ENCODE data around the gene ATR.

ATR gene

DNA sequence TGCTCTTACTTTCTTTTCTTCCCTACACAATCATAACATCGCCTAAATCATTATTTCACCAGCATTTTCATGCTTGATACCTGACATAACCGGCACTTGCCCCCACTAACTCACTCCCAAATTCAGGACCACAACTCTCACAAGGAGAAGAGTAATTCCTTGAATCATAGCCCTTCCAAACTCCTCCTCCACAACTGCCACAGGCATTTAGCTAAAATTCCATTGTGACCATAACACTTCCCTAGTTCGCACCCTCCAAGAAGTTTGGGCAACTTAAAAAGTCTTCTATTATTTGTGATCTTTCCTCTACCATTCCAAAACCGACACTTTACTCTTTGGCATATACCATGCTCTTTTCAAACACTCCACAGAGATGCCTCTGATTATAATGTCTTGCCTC is 71.3 kb downstream of the ATR start:
- no peak for DNase-seq

DNA sequence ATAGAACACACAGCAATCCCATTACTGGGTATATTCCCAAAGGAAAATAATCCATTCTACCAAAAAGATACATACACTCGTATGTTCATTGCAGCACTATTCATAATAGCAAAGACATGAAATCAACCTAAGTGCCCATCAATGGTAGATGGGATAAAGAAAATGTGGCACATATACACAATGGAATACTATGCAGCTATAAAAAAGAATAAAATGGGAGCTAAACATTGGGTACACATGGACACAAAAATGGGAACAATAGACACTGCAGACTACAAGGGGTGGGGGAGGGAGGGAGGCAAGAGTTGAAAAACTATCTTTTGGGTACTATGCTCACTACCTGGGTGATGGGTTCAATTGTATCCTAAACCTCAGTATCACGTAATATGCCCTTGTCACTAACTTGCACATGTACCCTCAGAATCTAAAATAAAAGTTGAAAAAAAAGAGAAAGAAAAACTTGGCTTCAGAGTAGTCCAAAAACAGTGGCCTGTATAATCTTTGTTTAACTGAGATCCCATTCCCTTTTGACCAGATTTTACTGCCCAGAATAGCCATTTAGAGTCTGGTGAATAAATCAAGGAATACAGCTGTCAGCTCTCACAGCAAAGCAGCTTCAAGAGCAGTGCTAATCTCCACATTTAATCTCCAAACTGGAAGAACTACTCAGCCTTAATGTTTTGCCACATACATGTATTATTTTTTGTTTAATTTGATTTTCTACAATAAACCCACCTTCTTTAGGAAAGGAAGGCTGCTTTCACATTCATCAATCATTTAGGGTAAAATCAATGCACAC is 76.1 kb downstream of the ATR start:
- DNase-seq, result no peak

DNA sequence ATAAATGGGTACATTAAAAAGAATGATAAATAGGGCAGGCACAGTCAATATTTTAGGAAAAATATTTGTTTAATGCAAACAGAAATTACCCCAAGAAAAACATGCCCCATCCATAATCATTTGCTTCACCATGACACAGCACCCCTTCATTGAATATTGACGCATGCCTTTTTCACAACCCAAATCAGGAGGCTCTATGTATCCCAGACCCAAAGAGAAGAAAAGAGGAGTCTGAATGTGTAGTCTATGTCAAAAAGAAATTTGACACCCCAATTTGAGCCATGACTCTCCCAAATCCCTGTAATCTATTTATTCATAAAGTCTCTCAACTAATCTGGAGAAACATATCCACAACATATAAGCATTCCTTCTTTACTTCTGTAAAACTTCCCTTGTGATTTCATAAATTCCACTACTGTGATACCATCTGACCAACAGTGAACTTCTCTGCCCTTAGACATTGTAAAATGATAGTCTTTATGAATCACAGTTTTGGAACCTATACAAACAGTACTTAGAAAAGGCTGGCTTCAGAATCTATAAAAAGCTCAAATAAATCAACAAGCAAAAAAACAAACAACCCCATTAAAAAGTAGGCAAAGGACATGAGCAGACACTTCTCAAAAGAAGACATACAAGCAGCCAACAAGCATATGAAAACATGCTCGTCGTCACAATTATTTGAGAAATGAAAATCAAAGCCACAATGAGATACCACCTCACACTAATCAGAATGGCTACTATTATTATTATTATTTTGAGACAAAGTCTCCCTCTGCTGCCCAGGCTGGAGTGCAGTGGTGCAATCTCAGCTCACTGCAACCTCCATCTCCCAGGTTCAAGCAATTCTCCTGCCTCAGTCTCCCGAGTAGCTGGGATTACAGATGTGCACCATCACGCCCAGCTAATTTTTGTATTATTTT is 77.3 kb downstream of the ATR start:
- no peak for DNase-seq

DNA sequence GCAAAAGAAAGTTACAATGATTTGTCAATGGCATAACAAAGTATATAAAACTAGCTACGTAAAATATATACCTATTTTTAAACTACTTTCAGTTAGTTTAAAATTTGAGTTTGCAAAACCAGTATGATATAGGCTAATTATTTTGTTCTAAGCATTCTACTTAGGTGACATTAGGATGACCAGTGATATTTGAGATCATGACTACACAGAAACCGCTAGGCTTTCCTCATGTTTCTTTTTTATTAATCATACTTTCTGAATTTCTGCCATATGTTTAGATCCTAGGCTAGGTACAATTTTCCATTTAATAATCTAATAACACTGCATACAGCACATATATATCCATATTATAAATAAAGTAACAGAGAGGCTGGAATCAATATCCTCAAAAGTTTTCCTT is 78.3 kb downstream of the ATR start:
- DNase-seq, result no peak

DNA sequence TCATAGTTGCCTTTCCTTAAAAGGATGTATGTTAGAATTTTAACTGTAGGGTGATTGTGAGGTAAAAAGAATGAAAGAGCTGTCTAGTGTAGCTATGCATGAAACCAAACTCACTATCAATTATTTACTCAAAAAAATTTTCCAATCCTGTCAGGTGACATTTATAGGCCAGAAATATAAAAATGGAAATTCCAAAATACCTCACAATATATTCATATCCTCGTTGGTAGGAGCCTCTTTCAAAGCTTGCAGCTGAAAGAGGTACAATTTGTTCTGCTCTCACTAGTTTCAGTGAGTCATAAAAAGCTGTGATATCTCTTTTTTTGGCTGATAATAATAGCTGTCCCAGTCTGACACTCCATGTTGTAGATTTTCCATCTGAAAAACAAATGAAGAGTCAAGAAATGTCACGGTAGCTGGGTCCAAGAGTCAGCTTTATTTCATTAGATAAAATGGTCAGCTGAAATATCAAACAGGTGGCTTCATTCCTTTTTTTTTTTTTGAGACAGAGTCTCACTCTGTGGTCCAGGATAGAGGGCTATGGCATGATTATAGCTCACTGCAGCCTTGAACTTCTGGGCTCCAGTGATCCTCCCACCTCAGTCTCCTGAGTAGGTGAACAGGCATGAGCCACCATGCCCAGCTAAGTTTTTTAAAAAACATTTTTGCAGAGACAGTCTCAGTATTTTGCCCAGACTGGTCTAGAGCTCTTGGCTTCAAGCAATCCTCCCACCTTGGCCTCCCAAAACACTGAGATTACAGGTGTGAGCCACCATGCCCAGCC is 79.9 kb downstream of the ATR start:
- no peak for DNase-seq

DNA sequence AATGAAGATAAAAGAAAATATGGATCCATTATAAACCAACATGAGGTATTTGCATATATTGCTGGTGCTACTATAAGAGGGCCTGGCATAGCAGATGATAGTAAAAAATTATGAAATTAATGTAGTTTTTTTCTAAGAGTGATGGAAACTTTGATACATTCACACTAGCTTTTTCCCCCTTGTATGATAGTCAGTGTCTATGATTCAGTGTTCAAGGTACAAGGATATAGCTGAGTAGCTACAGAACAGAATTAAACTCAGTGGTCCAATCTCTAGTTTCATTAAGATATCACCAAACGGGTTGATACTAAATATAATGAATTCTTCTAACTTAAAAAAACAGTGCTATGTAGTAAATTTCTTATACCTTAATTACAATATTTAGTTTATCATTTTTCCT is 80.8 kb downstream of the ATR start:
- DNase-seq, result no peak

DNA sequence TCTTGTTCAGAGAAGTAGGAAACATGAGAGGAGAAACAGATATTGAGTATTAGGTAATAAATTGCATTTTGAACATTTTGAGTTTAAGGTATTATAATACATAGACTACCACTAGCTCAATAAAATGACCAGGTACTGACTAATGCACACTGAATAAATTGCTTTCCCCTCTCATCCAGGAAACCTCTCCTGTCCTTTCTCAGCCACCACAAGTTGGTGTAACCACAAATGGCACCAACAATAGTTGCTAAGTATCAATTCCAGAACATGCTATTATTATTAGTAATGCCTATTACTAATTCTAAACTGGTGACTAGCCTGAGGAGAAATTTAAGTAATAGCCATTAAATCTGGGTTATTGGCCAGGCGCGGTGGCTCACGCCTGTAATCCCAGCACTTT is 83.4 kb downstream of the ATR start:
- DNase-seq, result no peak

DNA sequence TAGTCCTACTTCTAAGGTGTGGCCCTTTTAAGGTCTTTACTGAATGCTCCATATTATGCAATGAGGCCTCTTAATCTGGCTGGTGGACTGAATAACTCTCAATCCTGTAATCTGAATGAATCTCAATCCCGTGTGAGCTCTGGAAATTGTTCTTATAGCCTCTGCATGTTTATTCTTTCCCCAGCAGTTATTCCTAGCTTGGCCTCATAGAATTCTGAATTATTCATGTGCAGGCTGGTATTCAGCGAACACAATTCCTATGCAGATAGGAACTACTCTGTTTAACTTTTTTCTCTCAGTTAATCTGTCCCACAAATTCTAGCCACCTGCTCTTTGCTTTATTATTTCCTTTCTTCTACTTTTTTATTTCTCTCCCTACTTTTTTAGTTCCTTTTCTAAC is 86.3 kb downstream of the ATR start:
- DNase-seq, result no peak

DNA sequence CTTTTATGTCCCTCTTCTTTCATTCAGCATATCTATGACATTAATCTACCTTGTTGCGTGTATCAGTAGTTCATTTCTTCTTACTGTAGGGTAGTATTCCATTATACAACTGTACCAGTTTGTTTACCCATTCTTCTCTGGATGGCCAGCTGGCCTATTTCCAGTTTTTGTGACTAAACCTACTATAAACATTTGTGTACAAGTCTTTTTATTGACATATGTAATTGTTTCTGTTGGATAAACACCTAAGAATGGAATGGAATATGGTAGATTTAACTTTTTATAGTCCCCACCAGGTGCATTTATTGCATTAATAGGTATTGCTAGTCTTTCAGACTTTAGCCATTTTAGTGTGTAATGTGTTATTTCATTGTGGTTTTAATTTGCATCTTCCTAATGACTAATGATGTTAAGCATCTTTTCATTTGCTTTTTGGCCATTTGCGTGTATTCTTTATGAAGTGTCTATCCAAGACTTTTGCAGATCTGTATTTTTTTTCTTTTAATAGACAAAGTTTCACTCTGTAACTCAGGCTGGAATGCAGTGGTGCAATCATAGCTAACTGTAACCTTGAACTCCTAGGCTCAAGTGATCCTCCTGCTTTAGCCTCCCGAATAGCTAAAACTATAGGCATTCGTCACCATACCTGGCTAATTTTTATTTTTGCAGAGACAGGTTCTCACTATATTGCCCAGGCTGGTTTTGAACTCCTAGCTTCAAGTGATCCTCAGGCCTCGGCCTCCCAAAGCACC is 88.8 kb downstream of the ATR start:
- DNase-seq, result no peak

DNA sequence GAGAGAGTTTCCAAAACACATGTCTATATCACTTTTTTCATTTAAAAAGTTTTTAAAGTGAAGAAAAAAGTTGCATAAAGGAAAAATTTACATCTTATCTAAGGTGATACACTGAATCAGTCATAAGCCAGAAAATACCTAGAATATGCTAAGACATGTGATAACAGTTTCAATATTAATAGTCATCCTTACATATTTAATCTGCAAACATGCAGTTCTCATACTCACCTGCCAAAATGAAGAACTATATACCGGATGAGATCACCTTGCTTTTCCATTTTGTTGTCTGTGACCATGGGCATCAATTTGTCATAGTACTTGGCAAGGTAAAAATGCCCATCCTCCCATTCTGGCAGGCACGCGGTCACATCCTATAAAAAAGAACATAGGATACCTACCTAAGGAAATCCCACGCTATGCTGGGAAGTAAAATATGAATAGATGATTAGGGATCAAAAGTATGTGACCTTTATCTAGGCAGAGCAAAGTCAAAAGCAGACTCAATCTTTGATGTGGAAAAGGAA is 93.6 kb downstream of the ATR start:
- no peak for DNase-seq

DNA sequence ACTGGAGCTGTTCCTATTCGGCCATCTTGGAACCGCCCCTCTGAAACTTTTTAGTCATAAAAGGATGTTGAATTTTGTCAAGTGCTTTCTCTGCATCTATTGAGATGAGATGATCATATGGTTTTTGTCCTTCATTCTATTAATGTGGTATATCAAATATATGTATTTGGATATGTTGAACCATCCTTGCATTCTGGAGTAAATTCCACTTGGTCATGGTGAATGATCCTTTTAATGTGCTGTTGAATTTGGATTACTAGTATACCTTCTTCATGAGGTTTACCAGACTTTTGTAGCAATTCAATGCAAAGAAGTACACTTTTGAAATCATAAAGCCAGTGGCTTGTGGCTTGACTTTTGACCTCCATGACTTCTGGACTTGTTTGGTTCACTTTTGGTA is 97.3 kb downstream of the ATR start:
- no peak for DNase-seq

DNA sequence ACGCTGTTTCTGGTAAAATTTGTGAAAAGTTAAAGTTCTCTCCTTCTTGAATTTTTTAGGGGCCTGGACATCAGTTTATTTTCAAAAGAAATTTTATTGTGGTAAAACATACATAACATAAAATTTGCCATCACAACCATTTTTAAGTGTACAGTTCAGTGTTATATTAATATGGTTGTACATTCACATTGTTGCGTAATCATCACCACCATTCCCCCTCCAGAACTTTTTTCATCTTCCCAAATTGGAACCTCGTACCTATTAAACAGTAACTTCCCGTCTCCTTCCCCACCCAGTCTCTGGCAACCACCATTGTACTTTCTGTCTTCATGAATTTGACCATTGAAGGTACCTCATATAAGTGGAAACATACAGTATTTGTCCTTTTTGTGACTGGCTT is 107.7 kb downstream of the ATR start:
- no peak for DNase-seq

DNA sequence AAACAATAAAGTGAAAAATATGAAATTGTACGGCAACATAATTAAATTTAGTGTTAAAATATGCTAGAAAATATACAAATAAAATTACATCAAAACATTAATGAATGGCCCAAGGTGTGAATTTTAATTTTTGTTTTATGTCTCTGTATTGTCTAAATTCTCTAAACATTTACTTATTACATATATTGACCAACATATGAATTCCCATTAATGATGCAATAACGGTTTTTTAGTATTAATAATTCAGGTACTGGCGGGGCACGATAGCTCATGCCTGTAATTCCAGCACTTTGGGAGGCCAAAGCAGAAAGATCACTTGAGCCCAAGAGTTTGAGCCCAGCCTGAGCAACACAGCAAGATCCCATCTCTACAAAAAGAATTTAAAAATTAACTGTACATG is 110.1 kb downstream of the ATR start:
- no peak for DNase-seq

DNA sequence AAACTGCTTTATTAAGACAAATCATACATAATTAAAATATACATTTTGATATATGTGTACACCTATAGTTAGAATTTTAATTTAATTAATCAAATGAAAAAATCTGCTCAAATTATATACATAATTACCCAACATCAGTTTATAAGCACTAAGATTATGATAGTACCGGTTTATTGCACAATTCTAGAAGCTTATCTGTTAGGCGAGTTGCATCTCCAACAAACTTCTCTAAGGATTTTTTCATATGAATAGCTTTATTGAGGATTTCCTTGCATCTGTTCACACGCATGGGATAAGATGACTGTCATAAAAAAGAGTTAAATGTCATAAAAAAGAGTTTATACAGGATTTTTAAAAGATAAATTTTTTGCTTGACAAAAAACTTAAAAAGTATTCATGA is 110.8 kb downstream of the ATR start:
- no peak for DNase-seq

DNA sequence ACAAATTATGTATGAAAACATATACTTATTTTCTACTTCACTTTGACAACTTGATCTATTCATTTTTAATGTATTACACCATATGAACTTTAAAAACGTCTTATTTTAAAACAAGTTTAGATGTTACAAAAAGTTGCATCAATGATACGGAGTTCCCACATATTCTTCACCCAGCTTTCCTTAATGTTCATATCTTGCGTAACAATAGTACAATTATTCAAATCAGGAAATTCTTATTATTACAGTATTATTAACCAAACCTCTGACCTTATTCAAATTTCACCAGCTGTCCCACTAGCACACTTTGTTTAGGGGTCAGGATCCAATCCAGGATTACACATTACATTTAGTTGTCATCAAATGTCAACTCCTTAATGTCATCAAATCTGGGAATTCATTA is 117.8 kb downstream of the ATR start:
- DNase-seq, result no peak

DNA sequence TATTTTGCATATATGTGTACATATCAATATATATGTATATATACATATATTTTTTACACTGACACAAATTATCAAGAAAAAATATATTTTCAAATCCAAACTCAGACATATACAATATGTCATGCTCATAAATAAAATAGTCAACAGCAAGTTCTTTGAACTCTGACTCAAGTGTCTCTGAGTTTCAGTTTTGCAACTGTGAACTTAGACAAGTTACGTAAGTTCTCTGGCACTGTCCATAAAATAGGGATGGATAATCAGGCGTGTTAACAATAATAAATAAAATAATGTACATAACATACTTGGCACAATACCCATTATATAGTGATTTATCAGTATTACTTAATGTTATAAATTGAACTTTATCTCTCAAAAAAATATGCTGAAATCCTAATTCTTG is 118.6 kb downstream of the ATR start:
- no peak for DNase-seq

DNA sequence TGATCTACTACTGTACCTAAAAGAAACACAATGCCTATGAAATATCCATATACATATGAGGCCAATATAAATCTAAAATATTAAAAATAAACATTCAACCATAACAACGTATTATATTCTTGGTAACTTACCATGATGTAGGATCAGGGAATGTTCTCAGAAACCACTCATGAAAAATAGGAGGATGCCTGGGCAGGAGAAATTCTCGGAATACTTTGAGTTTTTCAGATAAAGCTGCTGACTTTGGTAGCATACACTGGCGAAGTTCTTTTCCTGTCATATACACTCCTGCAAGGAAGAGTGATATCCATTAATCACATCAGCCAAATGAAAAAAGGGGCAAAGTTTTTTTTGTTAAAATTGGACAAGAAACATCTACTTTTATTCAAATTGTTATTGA is 119.4 kb downstream of the ATR start:
- DNase-seq, result no peak

DNA sequence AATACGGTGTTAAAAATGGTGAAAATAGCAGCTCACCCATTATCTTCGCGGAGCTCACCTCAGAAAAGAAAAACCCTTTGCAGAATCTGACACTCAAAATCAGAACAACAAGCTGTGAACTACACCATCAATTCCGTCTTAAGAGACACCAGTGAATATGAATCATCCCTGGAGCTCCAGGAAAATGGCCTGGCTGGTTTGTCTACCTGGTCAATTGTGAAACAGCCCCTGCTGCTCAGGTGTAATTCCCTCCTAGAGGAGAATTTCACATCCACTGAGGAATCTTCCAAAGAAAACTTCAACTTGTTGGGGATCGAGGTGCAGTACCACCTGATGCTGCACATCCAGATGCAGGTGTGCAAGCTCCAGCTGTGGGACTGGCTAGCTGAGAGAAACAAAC is 127.7 kb downstream of the ATR start:
- no peak for DNase-seq

DNA sequence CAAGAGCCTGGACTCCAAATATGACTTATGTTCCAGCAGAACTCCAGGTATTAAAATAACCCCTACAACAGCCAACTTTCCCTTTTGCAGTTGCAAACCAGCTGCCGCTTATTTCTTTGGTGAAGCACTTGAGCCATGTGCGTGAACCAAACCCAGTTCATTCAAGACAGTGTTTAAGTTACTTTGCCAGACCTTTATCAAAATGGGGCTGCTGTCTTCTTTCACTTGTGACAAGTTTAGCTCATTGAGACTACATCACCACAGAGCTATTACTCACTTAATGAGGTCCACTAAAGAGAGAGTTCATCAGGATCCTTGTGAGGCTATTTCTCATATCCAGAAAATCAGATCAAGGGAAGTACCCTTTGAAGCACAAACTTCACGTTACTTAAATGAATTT is 128.3 kb downstream of the ATR start:
- no peak for DNase-seq

DNA sequence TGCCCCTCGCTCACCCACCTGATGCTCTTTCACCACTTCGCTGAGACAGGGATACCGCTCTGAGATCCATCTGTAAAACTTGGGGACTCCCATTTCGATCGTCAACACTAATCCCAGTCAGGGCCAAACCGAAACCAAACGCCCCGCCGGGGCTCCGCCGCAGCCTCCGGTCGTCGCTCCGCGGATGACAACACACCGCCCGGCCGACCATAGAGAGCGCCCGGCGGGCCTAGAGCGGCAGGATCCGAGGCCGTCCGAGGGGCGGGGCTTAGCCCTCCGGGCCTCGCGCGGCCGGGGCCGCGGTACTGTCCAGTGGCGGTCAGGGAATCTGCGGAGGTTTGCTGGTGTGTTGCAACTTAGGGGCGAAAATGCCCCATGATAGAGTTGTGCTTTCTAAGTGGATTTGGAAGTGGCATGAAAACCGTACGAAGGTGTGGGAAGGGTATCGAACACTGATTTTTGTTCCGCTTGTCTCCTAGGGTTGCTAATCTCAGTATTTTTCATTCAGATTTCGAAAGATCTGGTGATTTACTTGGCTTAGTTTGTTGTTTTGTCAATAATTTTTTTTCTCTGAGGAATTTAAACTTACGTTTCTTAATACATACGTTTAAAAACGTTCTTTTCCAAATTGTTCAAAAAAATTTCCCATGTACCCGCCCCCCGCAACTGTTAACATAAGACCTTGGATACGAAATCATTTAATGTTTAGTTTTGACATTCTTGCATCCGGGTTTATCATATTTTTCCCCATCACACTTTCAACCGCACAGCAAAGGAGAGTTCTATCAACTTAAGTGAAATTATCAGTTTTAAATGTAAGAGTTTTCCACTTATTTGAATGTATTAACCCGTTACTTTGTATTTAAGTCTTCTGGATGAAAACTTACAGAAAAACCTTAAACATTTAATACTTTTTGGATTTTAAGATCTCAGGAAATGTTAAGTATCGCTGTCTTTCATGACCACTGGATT is 130.4 kb downstream of the ATR start, which contains the start of gene XRN1:
TSS of gene XRN1 (minus strand) at position 186 of the 972 bp plus-strand sequence. CDS start at position 93, 93 bp downstream.
- DNase-seq, result peak; percentile 73

DNA sequence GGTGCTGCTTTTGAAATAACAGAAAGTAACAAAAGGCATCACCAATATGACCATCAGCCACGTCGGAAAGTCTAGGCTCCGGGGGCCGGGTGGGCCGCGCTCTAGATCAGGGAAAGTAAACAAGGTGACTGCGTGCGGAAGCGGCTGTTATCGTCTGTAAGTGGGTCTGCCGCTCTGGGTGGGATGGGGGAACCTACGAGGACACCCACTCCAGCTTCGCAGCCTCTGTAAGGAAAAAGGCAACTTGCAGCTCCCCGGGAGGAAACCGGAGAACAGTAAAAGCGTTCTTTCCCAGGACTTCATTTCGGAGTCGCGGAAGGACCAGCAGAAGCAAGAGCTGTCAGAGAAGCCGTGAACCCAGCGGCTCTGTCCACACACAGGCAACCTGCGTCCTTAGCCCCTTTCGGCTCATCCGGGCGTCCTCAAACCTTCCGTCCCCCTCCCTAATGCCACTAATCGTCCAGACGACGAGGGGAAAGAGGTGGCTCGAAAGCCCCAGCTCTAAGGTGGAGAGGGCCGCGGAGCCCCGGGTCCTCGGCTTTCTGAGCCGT is 131.2 kb downstream of the ATR start:
- no peak for DNase-seq

Data from NCI-H510A (cell line).